Stimulated activated CD8-positive, alpha-beta memory T cell treated with anti-CD3 and anti-CD28 coated beads, Interleukin-7, amount 100 ng/mL, for 48 hours (primary cell): ENCODE measurements around the gene SHANK1.

Experiments used
- DNase-seq, 2 donors: peaks; one replicate each; pipeline ENCODE4 v3.0.0-alpha.2; 2020; ENCODE audit warnings: low read depth in 1 of 2; ENCODE audit errors: extremely low read depth in 1 of 2

SHANK1 gene

DNA sequence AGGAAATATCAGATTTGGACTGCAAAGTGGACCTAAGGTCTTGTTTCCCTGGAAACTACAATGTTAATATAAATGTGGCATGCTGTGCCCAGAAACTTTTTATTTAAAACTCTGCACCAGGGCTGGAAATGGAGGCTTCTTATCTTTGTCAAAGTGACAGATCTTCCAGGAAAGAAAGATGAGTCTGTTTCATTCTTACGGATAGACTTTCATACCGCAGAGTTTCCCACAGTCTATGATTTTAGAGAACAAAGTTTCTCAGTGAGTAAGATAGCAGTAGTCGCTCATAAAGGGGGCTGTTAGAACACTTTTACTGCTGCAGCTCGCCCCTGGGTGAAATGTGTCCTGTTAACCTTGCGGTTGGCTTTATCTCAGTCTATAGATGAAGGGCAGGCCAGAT, 10.3 kb upstream of the SHANK1 start:
- no peak for DNase-seq

GRCh38 chr19:50728084-50728737, 8.6 kb upstream of the SHANK1 start:
- peak; percentile 77 to 92 for DNase-seq

GRCh38 chr19:50725911-50726230, 6.3 kb upstream of the SHANK1 start:
- no peak for DNase-seq

- DNase-seq, result peak in 1 of 2 donors; percentile 29
Observed at GRCh38 chr19:50725218-50725910, 5.8 kb upstream of the SHANK1 start.

DNA sequence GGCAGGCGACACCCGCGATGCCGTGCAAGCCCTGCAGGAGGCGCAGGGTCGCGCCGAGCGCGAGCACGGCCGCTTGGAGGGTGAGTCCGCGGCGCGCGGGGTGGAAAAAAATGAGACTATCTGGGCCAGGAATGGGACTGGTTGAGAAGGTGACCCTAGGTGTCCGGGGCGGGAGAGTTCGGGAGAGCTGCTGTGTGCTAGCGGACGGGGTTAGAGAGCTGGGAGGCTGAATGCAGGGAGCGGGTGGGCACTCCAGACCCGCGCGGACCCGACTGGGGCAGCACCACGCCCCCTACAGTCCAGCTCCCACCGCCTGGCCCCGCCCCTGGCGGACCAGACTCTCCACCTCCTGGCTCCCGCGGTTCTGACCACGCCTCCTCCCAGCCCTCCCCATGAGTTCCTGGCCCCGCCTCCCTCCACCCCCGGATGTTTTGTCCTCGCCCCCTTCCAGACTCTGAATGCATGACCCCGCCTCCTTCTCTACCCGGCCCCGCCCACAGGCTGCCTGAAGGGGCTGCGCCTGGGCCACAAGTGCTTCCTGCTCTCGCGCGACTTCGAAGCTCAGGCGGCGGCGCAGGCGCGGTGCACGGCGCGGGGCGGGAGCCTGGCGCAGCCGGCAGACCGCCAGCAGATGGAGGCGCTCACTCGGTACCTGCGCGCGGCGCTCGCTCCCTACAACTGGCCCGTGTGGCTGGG, 5.1 kb upstream of the SHANK1 start:
- DNase-seq, result peak; percentile 92 to 99

GRCh38 chr19:50723735-50724521, 4.3 kb upstream of the SHANK1 start:
- DNase-seq, result no peak

DNA sequence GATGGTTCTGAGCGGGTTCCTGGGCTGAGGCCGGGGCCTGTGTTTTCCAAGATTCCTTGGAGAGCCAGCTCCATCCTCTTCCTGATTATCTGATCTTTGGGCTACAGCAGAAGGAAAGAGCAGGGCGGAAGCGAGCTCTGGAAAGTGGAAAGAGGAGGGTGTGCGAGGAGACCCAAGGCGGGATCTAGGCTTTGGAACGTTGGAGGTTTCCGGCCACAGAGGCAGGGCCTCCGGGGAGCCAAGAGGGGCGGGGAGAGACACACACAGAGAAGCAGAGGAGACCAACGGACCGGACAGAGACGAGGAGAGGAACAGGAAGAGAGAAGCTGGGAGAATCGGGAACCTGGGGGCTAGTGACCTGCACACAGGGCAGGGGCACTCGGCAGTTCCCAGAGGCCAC, 3.5 kb upstream of the SHANK1 start, which contains the start of gene CLEC11A:
CLEC11A (plus strand) TSS at position 296 of the 400 bp plus-strand sequence. CDS start 162 bp downstream, outside the sequence.
- DNase-seq, result no peak

DNA sequence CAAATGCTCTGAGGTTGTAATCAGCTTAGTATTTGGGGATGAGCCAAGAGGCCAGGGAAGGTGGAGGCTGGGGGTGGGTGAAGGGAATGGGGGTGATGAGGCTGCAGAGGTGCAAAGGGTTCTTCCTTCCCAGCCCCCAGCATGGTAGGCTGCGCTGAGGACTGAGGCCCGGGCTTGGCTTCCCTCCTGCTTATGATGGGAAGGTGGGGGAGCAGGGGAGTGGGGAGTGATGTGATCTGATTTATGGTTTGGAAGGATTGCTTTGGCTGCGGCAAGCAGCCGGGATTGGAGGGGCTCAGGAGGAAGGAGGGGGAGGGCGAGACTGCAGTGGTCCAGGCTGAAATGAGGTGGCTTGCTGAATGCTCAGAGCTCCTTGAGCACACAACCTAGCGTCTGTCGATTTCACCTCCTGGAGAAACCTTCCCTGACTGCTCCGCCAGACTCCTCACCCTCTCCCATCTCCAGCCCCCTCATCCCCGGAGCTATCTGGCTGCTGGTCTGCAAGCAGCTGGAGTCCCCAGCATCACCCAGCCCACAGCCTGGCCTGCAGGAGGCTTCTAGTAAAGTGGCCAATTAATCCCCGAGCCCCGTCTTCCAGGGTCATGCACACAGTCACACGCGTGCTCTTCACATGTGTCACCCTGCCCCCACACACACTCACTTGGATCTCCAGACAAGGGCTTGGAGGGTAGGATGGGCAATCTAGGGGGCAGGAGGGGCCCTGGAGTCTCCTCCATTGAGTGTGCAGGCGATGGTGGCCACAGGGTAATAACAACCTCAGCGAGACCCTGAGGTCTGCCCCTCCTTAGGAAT, 2.8 kb upstream of the SHANK1 start:
- no peak for DNase-seq

GRCh38 chr19:50721441-50722137, 2.0 kb upstream of the SHANK1 start:
- no peak for DNase-seq

DNA sequence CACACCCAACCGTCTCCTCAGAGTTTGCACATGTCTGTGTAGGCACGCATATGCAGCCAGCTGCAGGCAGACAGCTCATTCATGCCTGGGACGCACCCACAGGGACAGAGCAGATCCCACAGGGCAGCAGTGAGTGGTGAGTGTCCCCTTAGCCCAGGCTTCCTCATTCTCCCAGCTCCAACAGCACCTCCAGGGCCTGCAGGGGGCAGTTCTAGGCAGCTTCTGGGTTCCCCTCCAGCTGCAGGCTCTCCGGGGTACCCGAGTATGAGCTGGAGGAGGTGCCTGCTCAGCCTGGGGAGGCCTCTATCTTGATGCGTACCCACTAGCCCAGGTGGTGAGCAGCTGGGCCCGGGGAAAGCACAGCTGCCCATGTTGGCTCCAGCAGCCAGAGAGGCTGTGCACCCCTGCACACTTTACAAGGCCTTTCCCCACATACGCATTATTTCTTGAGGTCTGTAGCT, 1.3 kb upstream of the SHANK1 start:
- no peak for DNase-seq

- no peak for DNase-seq
Observed at GRCh38 chr19:50720181-50720920, 749 bp upstream of the SHANK1 start.

GRCh38 chr19:50719119-50719435, 525 bp downstream of the SHANK1 start:
- no peak for DNase-seq

DNA sequence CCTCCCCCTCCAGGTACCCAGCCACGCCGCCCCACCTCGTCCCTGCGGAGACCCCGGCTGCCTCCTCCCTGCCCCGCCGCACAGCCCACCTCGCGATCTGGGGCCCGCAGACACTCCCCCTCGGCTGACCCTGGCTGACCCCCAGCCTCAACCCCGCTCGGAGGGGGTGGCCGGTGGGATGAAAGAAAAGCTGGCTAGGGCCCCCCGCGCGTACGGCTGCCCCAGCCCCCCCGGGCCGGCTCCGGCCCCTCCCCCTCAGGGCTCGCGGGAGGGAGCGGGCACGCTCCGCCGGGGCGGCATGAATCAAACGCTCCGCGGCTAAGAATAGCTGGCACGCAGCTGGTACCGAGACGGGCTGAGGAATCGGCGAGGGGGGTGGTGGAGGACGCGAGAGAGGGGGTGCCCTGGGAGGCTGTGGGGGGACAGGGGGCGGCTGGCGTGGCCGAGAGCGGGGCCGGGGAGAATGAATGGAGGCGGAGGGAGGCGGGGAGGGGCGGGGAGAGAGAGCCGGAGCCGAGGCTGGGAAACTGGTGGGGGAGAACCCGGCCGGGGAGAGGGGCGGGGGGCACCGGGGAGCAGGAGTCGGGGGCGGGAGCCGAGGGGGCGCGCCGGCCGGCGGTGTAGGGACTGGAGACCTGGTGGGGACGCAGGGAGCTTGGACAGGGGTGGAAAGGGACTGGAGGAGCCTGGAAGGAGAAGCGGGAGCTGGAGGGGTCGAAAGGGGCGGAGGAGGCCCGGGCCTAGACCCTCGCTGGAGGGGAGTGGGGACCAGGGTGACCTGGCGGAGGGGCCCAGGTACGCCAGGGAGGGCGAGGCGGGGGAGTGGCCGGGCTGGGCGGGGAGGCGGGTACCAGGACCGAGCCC, 1.1 kb downstream of the SHANK1 start:
- no peak for DNase-seq

GRCh38 chr19:50717891-50718254, 1.7 kb downstream of the SHANK1 start:
- no peak for DNase-seq

DNA sequence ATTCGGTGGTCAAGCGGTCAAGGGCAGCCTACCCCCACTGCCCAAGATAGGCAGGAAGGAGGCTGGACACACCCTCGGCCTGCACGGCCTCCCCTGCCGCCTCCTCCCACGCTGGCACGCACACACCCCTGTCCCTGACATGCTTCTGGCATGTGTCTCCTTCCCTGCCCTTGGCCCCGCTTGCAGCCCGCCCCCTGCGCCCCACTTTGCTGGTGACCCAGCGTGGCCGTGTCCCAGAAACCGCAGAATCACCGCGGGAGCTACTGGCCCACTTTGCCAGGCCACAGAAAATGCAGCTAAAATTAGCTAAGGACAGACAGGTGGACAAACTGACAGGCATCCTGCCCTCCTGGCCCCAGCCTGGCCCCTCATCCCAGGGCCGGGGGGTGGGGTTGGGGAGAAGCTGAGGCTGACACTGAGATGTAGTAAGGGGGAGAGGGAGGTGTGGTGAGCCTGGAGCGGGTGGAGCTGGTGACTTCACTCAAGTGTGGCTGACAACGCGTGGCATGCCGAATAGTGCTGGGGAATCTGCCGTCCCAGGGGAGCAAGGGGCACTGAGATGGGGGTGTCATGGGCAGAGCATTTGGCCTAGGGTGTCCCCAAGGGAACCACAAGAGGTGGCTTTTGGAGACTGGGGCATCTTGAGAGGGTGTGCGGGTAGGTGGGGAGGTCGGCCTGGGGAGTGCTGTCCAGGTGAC, 2.4 kb downstream of the SHANK1 start:
- DNase-seq, result no peak

- no peak for DNase-seq
Observed at GRCh38 chr19:50716178-50717025, 3.2 kb downstream of the SHANK1 start.
